NT2/D1 (cell line): ENCODE results near the gene ATF7IP2.
"Not testable (repeated sequence)": the region's sequence is repeated elsewhere in the genome, so short reads cannot be mapped to it uniquely, and the experiment has no call there.

Experiments used
- DNase-seq: peaks from one replicate; pipeline ENCODE4 v3.0.0-alpha.2; 2011; ENCODE audit warnings: low read depth, low spot score
- H3K27me3 ChIP-seq: 2 replicates; pipeline ENCODE4 v1.6.0; 2011; ENCODE audit warnings: mild to moderate bottlenecking; ENCODE audit not compliant: insufficient read length, insufficient read depth
- H3K36me3 ChIP-seq: 2 replicates; pipeline ENCODE4 v1.6.1; 2011; ENCODE audit warnings: mild to moderate bottlenecking, low read length, mixed read lengths; ENCODE audit not compliant: insufficient read depth, insufficient read length
- H3K4me1 ChIP-seq: 2 replicates; pipeline ENCODE4 v1.5.1; 2011; ENCODE audit not compliant: insufficient read depth, insufficient read length
- H3K4me3 ChIP-seq: 2 replicates; pipeline ENCODE4 v1.5.1; 2011; ENCODE audit warnings: low read depth; ENCODE audit not compliant: insufficient read length
- H3K9ac ChIP-seq: 2 replicates; pipeline ENCODE4 v1.6.0; 2011; ENCODE audit warnings: low read depth; ENCODE audit not compliant: insufficient read length
- H3K9me3 ChIP-seq: 2 replicates; pipeline ENCODE4 v1.5.1; 2011; ENCODE audit warnings: mild to moderate bottlenecking, low read length; ENCODE audit not compliant: insufficient read depth
- SUZ12 ChIP-seq: IDR thresholded peaks from 2 replicates; pipeline ENCODE4 v1.6.1; 2011; ENCODE audit not compliant: insufficient read length, insufficient read depth; ENCODE audit errors: extremely low read depth
- YY1 ChIP-seq: IDR thresholded peaks from 2 replicates; pipeline ENCODE4 v1.6.1; 2011; ENCODE audit not compliant: insufficient read length, insufficient read depth
- ZNF274 ChIP-seq: IDR thresholded peaks from 2 replicates; pipeline ENCODE4 v1.6.1; 2011; ENCODE audit warnings: mild to moderate bottlenecking, low read depth, low read length

ATF7IP2 gene

GRCh38 chr16:10385725-10386516 lies at the start of gene ATF7IP2:
Gene ATF7IP2 (plus strand): TSS chr16:10386061. CDS start chr16:10430621, 44,560 bp downstream.
- no peaks in the 10 kb centered on the region for H3K27me3 ChIP-seq
- peaks cover 8% of the 10 kb centered on the region; the same call in 1 of the 2 replicates for H3K9me3 ChIP-seq
- H3K9ac ChIP-seq: peak within 1 kb of the TSS; percentile 82
- peak; percentile 94 for DNase-seq
- TF ChIP-seq SUZ12 (no peak), YY1 (no peak), ZNF274 (no peak)
- H3K36me3 ChIP-seq: peaks cover 24% of the 10 kb centered on the region
- no peaks in the 10 kb centered on the region for H3K4me1 ChIP-seq
- peak within 1 kb of the TSS; percentile 79 for H3K4me3 ChIP-seq

- H3K36me3 ChIP-seq: no peaks in the 10 kb centered on the region
- TF ChIP-seq YY1 (no peak), ZNF274 (no peak), SUZ12 (no peak)
- no peaks in the 10 kb centered on the region for H3K27me3 ChIP-seq
- no peaks in the 10 kb centered on the region for H3K4me1 ChIP-seq
- peaks cover 44% of the 10 kb centered on the region for H3K9me3 ChIP-seq
- H3K4me3 ChIP-seq: no peak overlapping the region
- no peak overlapping the region for H3K9ac ChIP-seq
- DNase-seq: no peak
Measured at GRCh38 chr16:10338426-10338825, 47.4 kb upstream of the ATF7IP2 start.

DNA sequence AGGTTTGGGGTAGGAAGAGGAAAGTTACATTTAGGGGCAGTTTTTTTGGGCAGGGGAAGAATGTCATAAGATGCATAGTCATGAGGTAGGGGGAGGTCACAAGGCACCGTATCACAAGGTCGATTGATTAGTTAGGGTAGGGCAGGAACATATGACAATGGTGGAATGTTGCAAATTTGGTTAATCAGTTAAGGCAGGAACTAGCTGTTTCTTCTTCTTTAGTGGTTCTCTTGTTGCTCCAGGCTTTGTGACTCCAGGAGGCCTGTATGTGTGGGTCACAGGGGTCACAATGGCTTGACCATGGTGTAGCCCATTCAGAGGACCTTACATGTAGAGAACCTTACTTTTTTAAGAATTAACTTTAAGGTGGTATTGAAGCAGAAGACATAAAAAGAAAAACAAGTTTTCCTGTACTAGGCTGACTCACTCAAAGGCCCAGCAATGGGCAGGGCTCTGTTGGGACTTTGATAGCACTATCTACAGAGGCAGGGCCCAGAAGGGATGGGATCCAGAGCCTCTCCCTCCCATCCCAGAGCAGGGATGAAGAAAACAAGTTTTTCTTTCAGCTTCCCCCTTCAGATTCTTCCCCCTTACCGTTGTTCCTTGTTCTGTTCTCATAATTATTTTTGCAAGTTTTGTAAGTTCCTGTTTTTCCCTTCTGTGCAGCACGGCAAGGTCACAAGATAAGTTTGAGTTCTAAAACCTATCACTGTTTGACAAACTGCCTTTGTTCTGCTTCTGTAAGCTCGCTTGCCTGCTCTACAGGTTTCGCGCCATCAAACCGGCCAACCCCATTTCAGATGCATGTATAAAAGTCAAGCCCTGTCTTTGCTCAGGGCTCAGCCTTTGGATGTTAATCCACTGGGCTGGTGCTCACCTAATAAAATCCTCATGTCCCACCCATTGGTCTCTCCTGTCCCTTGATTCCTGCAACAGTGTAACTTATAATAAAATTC lies 45.8 kb upstream of the ATF7IP2 start:
- Histone ChIP-seq H3K4me1 (no peaks in the 10 kb centered on the region), H3K9me3 (peaks cover 54% of the 10 kb centered on the region), H3K27me3 (no peaks in the 10 kb centered on the region), H3K36me3 (no peaks in the 10 kb centered on the region), H3K4me3 (no peak overlapping the region), H3K9ac (no peak overlapping the region)
- DNase-seq: no peak
- TF ChIP-seq SUZ12 (no peak), ZNF274 (no peak), YY1 (no peak)

DNA sequence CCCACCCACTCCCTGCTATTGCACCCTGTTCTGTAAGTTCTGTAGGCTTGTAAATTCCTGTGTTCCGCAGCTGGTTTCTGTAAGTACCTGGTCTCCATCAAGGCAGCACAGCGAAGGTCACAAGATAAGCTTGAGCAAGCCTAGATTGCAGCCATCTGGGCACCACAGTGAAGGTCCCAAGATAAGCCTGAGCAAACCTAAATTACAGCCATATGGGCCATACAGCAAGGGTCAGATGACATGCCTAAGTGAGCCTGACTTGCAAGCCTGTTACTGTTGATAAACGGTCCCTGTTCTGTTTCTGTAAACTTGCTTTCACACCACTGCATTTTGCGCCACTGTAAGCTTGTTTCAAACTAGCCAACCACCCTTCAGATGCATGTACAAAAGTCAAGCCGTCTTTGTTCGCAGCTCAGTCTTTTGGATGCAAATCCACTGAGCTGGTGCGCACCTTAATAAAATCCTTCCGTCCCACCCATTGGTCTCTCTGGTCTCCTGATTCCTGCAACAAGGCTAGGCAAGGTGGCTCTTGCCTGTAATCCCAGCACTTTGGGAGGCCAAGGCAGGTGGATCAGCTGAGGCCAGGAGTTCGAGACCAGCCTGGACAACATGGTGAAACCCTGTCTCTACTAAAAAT lies 42.6 kb upstream of the ATF7IP2 start:
- TF ChIP-seq SUZ12 (no peak), YY1 (no peak), ZNF274 (no peak)
- H3K4me3 ChIP-seq: no peak overlapping the region
- H3K4me1 ChIP-seq: no peaks in the 10 kb centered on the region
- H3K9me3 ChIP-seq: peaks cover 54% of the 10 kb centered on the region
- no peaks in the 10 kb centered on the region for H3K27me3 ChIP-seq
- no peaks in the 10 kb centered on the region for H3K36me3 ChIP-seq
- no peak for DNase-seq
- H3K9ac ChIP-seq: no peak overlapping the region

GRCh38 chr16:10344699-10345098 lies 41.2 kb upstream of the ATF7IP2 start:
- not testable (repeated sequence) for H3K9ac ChIP-seq, DNase-seq, H3K36me3 ChIP-seq, H3K4me1 ChIP-seq, H3K27me3 ChIP-seq, H3K4me3 ChIP-seq
- H3K9me3 ChIP-seq: peaks cover 47% of the 10 kb centered on the region

GRCh38 chr16:10345629-10346028 lies 40.2 kb upstream of the ATF7IP2 start:
- TF ChIP-seq ZNF274 (no peak), YY1 (no peak), SUZ12 (no peak)
- Histone ChIP-seq H3K9ac (no peak overlapping the region), H3K27me3 (no peaks in the 10 kb centered on the region), H3K4me3 (no peak overlapping the region), H3K9me3 (peaks cover 38% of the 10 kb centered on the region), H3K4me1 (no peaks in the 10 kb centered on the region), H3K36me3 (no peaks in the 10 kb centered on the region)
- no peak for DNase-seq

DNA sequence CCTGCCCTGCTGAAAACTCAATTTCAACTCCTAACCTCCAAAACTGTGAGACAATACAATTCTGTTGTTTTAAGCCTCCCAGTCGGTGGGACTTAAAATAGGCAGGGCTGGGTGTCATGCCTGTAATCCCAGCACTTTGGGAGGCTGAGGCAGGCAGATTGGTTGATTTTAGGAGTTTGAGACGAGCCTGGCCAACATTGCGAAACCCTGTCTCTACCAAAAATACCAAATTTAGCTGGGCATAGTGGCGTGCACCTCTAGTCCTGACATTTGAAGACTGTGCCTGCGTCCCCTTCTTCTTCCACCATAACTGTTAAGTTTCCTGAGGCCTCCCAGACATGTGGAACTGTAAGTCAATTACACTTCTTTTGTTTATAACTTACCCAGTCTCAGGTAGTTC lies 36.0 kb upstream of the ATF7IP2 start:
- TF ChIP-seq YY1 (no peak), ZNF274 (no peak), SUZ12 (no peak)
- DNase-seq: no peak
- H3K36me3 ChIP-seq: no peaks in the 10 kb centered on the region
- no peaks in the 10 kb centered on the region for H3K27me3 ChIP-seq
- no peak overlapping the region for H3K9ac ChIP-seq
- H3K4me3 ChIP-seq: no peak overlapping the region
- H3K9me3 ChIP-seq: no peaks in the 10 kb centered on the region
- H3K4me1 ChIP-seq: no peaks in the 10 kb centered on the region
